GM21825 (cell line): ENCODE results near the gene NIPSNAP2.
A peak's percentile ranks its signal among the peaks of the same experiment; 100 is the strongest.
"Not testable (repeated sequence)": the region's sequence is repeated elsewhere in the genome, so short reads cannot be mapped to it uniquely, and the experiment has no call there.

ENCODE experiments used
- ATAC-seq: cut with Tn5 transposase; IDR thresholded peaks from one replicate; pipeline ENCODE4 v1.9.1; 2021; ENCODE audit warnings: mild to moderate bottlenecking, moderate library complexity; ENCODE audit not compliant: unreplicated experiment

Gene NIPSNAP2

DNA sequence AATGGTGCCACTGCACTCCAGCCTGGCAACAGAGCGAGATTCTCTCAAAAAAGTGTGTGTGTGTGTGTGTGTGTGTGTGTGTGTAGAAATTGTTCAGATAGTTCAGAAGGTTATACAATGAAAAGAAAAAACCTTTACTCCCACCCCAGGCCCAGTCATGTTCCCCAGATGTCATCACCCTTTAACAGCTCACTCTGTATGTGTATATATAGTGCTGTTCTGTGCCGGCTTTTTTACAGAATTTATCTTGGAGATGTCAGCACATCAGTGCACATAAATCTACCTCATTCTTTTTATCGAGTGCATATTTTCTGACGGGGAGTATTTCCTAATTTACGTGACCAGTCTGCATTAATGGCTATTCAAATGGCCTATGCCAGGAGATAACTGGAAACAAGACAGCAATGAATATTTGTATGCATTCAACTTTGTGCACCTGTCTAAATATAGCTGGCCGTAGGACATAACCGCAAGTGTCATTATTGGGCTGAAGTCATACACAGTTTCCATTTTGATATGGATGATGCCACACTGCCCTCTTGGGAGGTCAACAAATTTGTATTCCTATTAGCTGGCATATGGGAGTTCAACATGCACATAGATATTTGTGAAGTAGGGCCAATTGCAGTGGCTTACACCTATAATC lies 11.7 kb downstream of the NIPSNAP2 start:
- ATAC-seq = no peak

DNA sequence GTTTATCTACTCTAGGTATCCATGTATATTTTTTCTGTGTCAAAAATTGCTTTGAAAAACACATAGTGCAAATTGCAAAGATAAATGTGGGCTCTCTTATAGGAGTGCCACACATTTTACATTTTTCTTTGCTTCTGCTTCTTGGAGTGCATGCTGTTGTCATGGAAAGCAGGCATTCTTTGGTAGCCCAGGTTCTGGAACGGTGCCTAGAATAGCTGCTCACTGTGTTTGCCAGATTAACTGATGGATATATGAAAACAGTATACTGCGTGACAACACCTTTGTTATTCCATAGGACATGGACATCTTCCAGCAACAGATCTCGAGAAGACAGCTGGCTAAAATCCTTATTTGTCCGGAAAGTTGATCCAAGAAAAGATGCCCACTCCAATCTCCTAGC lies 13.4 kb downstream of the NIPSNAP2 start:
- ATAC-seq = no peak

DNA sequence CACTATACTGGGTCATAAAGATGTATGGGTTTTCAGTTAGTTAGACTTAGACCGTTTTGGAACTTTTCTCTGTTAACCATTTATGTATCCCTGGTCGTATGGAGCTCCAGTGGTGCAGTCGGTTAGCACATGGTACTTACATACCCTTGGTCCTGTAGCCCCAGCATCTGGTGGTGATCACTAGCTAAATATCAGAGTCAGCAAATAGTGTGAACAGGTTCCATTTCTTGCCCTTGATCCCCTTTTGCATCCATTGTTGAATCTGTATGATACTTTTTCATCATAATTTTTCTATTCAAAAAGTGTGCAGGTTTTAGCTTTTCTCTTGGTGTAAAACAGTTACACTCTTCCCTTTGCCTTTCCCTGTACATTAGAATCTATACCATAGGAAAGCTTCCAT lies 15.9 kb downstream of the NIPSNAP2 start:
- no peak for ATAC-seq

DNA sequence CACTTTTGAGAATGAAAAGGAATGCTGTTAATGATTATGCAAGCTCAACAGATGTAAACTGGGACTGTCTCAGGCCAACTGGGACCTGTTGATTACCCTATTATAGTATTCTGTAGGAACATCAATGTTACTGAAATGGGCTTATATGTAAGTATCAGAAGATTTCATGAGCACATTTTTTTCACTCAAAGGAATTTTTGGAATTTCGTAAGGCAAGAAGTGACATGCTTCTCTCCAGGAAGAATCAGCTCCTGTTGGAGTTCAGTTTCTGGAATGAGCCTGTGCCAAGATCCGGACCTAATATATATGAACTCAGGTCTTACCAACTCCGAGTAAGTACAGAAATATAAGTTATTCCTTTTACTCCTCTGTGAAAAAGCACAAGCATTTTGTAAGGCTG lies 19.2 kb downstream of the NIPSNAP2 start:
- ATAC-seq = no peak

DNA sequence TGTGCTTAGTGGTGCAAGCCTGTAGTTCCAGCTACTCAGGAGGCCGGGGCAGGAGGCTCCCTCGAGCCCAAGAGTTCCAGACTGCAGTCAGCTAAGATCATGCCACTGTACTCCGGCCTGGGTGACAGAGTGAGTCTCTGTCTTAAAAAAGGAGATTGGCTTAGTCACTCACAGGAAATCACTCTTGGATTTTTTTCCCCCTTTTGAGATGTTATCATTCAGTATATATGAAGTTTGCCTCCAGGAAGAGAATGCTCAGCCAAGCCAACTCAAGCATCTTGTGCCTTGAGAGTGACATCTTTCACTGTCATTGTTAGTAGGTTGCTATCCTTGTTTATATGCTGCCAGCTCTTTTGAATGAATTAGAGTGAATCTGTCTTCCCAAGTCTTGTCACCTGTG lies 28.0 kb downstream of the NIPSNAP2 start:
- no peak for ATAC-seq

DNA sequence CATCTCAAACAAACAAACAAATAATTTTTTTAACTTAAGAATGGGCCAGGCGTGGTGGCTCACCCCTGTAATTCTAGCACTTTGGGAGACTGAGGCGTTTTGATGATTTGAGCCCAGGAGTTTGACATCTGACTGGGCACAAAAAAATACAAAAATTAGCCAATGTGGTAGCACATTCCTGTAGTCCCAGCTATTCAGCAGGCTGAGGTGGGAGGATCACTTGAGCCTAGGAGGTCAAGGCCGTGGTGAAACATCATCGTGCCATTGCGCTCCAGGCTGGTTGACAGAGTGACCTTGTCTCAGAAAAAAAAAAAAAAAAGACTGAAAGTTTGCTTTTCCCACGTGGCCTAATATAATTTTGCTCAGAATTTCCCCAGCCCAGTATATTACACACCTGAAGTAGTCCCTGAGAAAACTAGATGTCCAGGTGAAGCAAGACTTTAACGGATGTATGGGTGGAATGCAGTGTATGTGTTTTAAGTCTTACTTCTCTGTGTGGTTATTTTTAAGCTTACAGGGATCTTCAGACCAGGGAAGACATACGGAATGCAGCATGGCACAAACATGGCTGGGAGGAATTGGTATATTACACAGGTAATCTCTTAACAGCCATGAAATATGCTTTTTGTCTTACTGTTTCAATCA lies 32.6 kb downstream of the NIPSNAP2 start:
- ATAC-seq = no peak

DNA sequence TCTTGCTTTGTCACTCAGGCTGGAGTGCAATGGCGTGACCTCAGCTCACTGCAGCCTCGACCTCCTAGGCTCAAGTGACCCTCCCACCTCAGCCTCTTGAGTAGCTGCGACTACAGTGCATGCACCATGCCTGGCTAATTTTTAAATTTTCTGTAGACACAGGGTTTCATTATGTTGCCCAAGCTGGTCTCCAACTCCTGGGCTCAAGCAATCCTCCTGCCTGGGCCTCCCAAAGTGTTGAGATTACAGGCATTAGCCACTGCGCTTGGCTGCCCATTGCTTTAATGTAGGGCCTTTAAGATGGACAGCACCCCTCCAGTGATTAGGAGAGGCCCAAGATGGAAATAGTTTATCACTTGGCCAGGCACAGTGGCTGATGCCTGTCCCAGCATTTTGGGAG lies 39.4 kb downstream of the NIPSNAP2 start:
- ATAC-seq = no peak

DNA sequence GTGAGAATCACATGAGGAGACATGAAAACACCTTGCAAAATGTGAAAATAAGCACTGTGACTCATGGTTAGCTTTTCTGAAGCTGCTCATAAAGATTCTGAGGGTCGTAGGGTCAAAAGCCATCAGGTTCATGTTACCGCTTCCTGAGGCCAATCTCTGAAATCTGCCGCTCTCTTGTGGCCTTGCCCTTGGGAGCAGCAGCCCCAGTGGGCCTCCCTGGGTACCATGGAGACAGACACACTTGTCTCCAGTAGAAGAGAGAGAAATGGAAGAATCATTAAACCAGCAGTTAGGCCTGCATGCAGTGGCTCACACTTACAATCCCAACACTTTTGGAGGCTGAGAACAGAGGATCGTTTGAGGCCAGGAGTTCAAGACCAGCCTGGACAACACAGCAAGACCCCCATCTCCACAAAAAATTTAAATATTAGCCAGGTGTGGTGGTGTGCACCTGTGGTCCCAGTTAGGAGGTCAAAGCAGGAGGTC lies 42.8 kb downstream of the NIPSNAP2 start:
- no peak for ATAC-seq

DNA sequence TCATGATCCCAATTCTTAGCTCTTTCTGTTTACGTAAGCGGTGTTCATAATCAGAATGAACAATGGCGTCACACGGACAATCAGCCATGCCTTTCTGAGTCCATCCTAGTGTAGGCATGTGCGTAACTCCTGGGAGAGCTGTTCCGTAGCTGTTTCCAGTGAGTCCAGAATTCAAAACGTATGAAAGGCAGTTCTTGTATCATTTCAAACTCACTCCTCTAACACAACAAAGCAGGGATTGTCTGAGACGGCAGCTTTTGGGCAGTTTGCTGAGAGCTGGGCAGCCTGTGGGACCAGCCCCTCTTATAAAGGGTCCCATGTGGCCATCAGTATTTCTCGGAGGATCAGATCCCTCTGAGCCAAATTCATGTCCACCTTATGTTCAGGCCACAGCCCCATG lies 43.5 kb downstream of the NIPSNAP2 start:
- ATAC-seq = no peak

DNA sequence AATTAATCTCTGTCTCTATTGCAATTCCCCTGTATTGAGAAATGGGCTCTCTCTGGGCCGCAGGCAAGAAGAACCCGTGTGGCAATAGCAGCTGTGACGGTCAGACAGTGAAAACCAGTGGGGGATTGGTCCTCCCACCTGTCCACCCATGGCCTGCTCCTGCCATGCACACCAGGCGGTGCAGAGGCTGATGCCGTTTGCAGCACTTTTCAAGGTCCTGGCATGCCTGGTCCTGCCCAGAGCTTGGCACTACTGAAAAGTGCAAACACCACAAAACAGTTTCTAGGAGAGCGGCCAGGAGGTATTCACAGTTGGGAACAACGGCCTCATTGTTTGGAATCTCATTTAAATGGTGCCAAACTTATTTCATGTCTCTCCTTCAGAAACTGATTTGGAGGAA lies 45.3 kb downstream of the NIPSNAP2 start:
- ATAC-seq = no peak

DNA sequence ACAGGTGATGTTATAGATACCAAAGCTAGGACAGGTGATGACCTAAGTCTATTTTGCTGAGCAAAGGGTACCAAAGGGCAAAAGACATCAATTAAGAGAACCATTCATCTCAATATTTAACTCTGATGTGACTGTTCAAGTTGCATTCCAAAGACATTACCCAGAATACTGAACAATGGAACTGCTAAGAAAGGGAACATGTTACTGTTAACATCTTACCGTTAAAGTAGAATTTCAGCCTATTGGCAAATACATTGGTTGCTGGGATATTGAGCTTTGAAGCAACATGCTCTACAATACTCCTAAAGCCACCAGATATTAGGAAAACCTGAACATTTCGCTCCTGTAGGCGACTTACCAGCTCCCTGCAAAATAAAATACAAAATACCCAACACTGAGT lies 52.6 kb downstream of the NIPSNAP2 start:
- ATAC-seq = not testable (repeated sequence)

DNA sequence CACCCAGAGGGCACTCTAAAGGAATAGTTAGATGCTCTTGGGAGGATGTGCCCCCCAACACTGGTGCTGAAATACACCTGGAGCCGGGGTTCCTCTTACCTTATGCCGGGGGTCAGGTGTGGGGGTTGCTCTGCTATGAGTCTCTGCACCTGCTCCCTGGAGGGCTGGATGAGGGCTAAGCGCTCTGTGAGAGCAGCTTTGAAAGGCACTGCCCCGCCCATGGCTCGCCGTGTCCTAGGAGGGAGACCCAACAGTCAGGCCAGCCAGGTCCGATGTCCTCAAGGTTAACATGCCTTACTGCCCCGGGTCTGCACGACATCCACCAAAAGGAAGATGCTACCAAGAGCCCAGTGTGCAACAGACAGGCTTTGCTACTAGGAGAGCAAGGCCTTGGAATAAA lies 55.1 kb downstream of the NIPSNAP2 start:
- no peak for ATAC-seq

DNA sequence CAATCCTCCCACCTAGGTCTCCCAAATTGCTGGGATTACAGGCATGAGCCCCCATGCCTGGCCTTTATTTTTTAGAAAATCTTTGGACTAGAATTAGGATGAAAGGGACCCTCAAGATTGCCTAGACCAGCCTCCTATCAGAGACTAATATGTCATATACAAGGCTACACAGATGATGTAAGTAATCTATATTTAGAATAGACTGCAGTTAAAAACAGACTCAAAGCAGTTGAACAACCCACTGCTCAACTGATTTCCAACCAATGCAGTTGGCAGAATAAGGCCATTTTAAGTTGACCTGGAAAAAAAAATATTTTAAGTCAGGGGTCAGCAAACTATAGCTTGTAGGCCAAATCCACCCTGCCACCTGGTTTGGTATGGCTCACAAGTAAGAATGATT lies 59.1 kb downstream of the NIPSNAP2 start:
- no peak for ATAC-seq

DNA sequence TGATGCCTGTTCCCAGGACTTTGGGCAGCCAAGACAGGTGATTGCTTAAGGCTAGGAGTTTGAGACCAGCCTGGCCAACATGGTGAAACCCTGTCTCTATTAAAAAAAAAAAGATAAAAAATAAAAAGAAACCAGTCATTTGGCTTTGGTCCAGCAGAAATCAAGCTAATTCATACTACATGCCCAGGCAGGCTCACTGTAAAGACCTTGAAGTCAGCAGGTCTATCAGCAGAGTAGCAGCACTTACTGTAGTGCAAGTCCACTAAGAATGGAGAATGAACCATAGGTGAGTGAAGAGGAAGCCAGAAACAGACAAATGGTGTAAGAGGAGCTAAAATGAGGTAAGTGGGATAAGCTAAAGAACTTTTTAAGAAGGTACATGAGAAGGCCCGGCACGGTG lies 62.2 kb downstream of the NIPSNAP2 start:
- no peak for ATAC-seq

DNA sequence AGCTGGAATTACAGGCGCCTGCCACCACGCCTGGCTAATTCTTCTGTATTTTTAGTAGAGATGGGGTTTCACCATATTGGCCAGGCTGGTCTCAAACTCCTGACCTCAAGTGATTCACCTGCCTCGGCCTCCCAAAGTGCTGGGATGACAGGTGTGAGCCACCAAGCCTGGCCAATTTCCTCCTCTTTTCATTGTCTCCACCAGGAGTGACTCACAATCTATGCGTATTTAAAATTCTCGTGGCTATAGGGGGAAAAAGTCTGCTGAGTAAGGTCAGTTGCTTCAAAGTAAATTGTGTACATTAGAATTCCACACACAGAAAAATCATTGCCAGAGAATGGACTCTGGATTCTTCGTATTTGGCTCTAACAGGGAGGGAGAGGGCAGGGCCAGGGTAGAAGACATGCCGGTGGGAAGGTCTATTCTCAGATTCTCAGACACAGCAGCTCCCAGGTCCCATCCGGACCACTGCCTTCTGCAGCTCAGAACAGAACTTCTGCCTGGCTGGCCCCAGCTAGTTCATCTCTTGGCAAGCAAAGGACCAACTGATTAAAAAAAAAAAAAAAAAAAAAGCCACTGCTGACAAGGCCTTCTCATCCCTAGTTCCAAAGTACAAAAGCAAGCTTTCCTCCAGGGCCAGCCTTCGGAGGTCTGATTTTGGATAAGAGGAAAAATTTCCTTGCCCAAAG lies 64.7 kb downstream of the NIPSNAP2 start:
- ATAC-seq = no peak

DNA sequence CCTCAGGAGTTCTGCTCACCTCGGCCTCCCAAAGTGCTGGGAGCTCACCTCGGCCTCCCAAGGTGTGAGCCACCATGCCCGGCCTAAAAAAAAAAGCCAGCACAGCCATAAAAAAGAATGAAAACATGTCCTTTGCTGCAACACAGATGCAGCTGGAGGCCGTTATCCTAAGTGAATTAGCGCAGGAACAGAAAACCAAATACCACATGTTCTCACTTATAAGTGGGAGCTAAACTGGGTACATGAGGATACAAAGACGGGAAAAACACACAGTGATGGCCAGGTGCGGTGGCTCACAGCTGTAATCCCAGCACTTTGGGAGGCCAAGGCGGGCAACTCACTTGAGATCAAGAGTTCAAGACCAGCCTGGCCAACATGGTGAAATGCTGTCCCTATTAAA lies 66.0 kb downstream of the NIPSNAP2 start:
- ATAC-seq = no peak

DNA sequence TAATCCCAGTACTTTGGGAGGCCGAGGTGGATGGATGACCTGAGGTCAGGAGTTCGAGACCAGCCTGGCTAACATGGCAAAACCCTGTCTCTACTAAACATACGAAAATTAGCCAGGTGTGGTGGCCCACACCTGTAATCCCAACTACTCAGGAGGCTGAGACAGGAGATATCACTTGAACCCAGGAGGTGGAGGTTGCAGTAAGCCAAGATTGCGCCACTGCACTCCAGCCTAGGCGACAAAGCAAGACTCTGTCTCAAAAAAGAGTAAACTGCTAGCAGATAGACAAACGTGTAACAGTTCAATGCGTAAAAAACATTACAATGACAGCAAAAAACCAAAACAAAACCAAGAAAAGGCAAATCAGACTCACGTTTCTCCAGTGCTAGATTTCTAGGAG lies 67.2 kb downstream of the NIPSNAP2 start:
- ATAC-seq = not testable (repeated sequence)

DNA sequence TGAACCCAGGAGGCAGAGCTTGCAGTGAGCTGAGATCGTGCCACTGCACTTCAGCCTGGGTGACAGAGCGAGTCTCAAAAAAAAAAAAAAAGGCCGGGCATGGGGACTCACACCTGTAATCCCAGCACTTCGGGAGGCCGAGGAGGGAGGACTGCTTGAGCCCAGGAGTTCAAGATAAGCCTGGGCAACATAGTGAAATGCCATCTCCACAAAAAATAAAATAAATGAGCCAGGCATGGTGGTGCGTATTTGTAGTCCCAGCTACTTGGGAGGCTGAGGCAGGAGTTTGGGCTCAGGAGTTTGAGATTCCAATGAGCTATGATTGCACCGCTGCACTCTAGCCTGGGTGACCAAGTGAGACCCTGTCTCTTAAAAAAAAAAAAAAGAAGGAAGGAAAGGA lies 68.2 kb downstream of the NIPSNAP2 start:
- not testable (repeated sequence) for ATAC-seq

DNA sequence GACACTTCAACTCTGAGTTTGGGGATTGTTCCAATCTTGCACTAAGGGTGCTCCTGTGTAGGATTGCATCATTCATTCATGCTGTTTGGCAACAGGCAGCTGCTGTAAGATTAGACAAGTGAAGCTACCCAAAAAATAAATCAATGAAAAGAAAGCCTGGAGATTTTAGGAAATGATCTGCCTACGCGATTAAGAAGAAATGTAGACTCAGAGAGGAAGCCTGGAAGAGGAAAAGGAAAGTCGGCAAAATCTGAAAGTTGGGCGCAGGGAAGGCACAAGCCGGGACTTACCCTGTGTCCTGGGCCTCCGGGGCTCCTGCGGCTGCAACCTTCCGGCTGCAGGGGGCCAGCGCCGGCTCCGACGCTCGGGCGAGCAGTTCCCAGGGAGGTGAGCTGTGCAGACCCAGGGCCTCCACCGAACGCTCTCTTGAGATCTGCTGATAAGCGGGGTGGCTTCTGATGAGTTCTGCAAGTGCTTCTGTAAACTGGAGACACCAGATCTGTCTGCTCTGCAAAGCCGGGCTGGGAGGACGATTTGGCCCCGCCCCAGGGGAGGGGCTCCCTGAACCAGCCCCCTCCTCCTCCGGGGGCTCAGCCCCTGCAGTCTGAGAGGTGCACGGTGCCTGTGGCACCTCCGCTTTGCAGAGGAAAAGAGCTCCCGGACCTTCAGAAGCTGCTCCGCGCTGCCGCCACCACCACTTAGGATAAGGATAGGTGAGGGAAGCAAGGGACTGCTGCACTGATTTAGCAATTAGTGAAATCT lies 69.5 kb downstream of the NIPSNAP2 start:
- peak; percentile 93 for ATAC-seq

DNA sequence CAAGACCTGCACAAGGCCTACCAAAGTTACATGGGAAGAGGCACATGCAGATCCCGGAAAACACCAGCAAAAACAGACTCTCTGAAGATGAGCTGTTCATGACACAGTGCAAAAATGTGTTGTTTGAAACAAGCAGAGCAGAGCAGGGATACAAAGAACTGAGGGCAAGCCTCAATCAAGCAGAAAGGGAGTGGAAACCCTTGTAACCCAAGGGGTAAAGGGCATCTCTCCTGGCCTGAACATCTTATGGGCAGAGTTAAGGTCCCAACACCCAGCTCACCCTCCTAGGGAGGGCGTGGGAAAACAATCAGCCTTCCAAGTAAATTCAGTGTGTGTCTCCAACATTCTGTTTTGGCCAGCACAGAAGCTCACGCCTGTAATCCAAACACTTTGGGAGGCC lies 76.3 kb downstream of the NIPSNAP2 start:
- ATAC-seq = no peak

DNA sequence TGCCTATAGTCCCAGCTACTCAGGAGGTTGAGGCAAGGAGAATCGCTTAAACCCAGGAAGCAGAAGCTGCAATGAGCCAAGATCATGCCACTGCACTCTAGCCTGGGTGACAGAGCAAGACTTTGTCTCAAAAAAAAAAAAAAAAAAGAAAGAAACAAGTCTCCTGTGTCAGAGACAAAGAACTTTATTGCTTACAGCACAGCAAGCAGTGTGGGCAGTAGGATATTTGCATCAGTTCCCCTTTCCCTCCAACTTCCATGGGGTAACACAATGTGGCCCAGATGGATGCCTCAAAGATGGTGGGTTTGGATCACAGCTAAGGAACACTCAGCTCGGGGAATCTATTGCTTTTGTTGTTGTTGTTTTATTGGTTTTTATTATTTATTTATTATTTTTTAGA lies 81.4 kb downstream of the NIPSNAP2 start:
- ATAC-seq = not testable (repeated sequence)
